GM10266 (cell line): ENCODE measurements around the gene HSD11B1L.
A peak's percentile ranks its signal among the peaks of the same experiment; 100 is the strongest.

Experiments
- DNase-seq: peaks from one replicate; pipeline ENCODE4 v3.0.0; 2012; ENCODE audit errors: extremely low spot score
- TF ChIP-seq, protein P1 (sequence below): IDR thresholded peaks from 2 replicates; pipeline ENCODE4 v1.5.1; 2012; ENCODE audit warnings: mild to moderate bottlenecking, low read depth; ENCODE audit not compliant: control insufficient read depth, insufficient read depth; ENCODE audit errors: missing control alignments

Gene HSD11B1L

DNA sequence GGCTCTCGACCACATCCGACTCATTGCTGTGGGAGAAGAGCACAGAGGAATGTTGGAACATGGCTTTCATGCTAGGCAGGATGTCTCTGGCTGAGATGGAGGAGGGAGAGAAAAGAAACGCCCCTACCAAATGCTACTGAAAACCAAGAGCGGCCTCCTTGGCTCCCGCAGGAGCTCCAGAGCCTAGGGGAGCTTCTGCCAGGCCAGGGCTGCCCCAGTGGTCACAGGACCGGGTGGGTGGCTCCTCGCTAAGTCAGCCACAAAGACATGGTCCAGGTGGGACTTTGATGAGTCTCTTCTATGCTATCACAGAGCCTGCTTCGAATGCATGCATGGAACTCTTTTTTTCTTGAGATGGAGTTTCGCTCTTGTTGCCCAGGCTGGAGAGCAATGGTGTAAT, 32.4 kb downstream of the HSD11B1L start:
- no peak for DNase-seq
- TF ChIP-seq, protein P1, sequence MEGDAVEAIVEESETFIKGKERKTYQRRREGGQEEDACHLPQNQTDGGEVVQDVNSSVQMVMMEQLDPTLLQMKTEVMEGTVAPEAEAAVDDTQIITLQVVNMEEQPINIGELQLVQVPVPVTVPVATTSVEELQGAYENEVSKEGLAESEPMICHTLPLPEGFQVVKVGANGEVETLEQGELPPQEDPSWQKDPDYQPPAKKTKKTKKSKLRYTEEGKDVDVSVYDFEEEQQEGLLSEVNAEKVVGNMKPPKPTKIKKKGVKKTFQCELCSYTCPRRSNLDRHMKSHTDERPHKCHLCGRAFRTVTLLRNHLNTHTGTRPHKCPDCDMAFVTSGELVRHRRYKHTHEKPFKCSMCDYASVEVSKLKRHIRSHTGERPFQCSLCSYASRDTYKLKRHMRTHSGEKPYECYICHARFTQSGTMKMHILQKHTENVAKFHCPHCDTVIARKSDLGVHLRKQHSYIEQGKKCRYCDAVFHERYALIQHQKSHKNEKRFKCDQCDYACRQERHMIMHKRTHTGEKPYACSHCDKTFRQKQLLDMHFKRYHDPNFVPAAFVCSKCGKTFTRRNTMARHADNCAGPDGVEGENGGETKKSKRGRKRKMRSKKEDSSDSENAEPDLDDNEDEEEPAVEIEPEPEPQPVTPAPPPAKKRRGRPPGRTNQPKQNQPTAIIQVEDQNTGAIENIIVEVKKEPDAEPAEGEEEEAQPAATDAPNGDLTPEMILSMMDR = no peak

DNA sequence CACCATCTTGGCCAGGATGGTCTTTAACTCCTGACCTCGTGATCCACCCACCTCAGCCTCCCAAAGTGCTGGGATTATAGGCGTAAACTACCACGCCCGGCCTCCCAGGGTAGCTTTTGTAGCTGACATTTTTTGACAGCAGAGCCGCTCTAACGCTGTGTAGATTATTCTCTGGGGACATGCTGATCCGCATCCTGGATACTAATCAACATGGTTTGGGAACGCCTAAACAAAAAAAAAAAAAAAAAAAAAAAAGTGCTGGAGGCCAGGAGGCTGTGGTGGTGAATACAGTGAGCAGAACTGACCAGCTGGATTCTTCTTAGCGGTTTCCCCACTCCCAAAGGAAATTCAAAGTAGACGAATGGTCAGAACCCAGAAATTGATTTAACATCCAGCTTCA, 34.0 kb downstream of the HSD11B1L start:
- TF ChIP-seq, protein P1 = no peak
- no peak for DNase-seq

DNA sequence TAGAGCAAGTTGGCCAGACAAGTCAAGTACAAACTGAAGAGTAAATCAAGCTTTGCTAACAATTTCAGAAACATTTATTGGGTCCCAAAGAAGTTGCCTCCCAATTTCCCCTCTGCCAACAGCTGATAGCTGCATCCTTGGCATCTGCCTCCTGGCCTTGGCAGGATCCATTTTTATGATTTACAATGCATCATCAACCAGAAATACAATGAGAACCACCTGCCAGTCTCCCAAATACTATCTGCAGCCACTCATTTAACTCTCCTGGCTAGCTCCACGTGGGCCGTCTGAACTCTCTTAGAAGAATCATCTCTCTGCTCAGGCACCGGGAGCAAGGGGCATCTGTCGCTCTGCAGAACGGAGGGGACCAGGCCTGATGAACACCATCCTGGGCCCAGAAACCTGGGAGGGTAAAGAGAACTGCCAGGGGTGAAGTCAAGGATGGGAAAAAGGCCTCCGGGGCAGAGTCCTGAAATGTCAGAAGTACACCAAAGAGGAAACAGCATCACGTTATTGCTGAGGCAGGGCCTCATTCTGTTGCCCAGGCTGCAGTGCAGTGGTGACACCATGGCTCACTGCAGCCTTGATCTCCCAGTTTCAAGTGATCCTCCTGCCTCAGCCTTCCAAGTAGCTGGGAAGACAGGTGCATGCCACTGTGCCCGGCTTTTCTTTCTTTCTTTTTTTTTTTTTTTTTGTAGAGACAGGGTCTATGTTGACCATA, 36.5 kb downstream of the HSD11B1L start:
- no peak for DNase-seq

DNA sequence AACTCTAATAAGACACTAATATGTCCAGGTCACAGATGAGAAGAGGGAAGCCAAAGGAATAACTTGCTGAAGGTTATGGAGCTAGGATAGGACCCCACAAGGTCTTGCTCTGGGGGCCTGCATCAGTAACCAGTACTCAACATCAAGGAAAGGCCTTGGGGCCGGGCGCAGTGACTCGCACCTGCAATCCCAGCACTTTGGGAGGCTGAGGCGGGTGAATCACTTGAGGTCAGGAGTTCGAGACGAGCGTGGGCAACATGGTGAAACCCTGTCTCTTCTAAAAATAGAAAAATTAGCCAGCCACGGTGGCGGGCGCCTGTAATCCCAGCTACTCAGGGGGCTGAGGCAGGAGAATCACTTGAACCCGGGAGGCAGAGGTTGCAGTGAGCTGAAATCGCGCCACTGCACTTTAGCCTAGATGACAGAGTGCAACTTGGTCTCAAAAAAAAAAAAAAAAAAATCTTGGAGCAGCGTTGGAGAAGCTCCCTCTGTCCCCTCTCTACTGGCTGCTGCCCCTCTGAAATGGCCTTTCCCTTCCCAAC, 37.3 kb downstream of the HSD11B1L start:
- TF ChIP-seq, protein P1 = no peak

More for the DNA sequence above, 36.5 kb downstream of the HSD11B1L start:
- TF ChIP-seq, protein P1 = no peak

DNA sequence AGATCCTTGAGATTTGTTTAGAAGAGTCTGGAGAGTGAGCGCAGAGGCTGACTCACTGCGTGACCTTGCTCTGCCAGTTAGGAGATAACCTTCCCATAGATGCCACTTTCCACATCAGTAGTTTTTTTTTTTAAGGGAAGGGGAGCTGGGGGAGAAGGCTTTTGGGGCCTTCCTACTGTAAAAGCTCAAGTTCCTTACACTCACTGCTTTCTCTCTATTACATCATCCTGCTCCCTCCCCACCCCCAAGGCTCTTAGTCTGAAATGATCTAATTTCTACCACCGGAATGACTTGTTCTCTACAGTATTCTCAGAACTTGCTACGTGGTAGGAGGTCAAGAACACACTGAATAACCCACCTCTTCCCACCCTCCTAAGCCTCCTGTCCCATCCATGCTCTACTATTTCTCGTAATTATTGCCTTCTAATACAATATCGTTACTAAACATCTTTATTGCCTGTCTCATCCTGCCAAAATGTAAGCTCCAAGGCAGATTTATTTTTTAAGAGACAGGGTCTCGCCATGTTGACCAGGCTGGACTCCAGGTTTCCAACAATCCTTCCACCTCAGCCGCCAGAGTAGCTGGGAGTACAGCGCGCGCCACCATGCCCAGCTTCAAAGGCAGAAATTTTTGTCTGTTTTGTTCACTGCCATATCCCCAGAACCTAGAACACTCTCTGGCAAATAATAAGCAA, 37.9 kb downstream of the HSD11B1L start:
- peak; percentile 73 for DNase-seq
- TF ChIP-seq, protein P1 = no peak

More for the DNA sequence above, 37.3 kb downstream of the HSD11B1L start:
- DNase-seq = no peak

DNA sequence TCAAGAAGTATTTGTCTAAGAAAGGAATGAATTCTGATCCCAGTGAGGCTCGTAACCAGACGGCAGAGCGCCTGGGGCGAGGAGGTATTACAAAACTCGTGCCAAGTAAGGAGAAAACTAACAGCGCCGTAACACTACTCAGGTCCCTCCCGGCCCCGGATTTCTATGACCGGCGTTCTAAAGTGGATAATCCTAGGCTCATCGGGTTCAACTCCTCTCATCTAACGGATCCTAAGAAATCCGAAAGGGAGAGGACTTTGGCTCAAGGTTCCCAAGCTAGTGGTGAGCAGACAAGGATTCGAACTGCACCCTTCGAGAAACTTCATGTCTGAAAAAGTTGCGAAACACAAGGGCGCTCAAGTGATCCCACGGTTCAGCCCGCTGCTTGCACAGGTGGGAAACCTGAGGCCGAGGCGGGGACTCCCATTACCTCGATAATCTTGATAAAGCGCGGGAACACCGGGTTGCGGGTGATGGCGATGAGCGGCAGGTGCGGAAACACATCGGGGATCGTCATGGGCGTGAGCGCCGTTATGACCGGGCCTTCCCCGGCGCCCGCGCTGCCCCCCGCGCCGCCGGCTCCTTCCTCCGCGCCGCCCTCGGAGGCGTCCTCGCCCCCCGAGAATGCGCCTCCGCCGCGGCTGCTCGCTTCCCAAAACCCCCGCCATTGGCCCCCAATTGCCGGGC, 38.6 kb downstream of the HSD11B1L start:
- peak; percentile 17 for DNase-seq

More for the DNA sequence above, 38.6 kb downstream of the HSD11B1L start:
- TF ChIP-seq, protein P1 = no peak
